H1 (cell line): Measurements from ENCODE around the gene CTH.

Experiments
- CHD2 ChIP-seq: IDR thresholded peaks from 2 replicates; pipeline ENCODE4 v1.6.1; 2012; ENCODE audit warnings: low read length, improper control_type of control experiment
- EP300 ChIP-seq, 2 experiments: IDR thresholded peaks; 1 replicate in 1 of 2; 2 replicates in 1 of 2; pipeline ENCODE4 v1.6.1; 2011 to 2012; ENCODE audit warnings: low read depth in 2 of 2, low read length in 2 of 2, mild to moderate bottlenecking in 2 of 2, borderline replicate concordance in 1 of 2, inconsistent platforms in 1 of 2, moderate library complexity in 1 of 2
- JUN ChIP-seq: IDR thresholded peaks from 2 replicates; pipeline ENCODE4 v1.6.1; 2011; ENCODE audit warnings: low read depth, mild to moderate bottlenecking, improper control_type of control experiment, low read length
- JUND ChIP-seq: IDR thresholded peaks from 2 replicates; pipeline ENCODE4 v1.6.1; 2011; ENCODE audit warnings: mild to moderate bottlenecking, improper control_type of control experiment, low read length
- MAFK ChIP-seq: IDR thresholded peaks from 2 replicates; pipeline ENCODE4 v1.6.1; 2012; ENCODE audit warnings: low read depth, mild to moderate bottlenecking, improper control_type of control experiment, low read length
- POLR2A ChIP-seq, 2 experiments: IDR thresholded peaks; 1 replicate in 1 of 2; 2 replicates in 1 of 2; pipeline ENCODE4 v1.6.1; 2011; ENCODE audit warnings: low read depth in 2 of 2, low read length in 2 of 2, mild to moderate bottlenecking in 2 of 2; ENCODE audit errors: control extremely low read depth in 1 of 2
- SIN3A ChIP-seq, 2 experiments: IDR thresholded peaks in 1 of 2; conservative IDR thresholded peaks in 1 of 2; 2 replicates each; pipeline ENCODE4 v1.6.1; 2011 to 2012; ENCODE audit warnings: low read length in 2 of 2, improper control_type of control experiment in 1 of 2, low read depth in 1 of 2, mild to moderate bottlenecking in 1 of 2
- YY1 ChIP-seq: IDR thresholded peaks from 2 replicates; pipeline ENCODE4 v1.6.1; 2011; ENCODE audit warnings: low read depth, mild to moderate bottlenecking, low read length
- TF ChIP-seq, protein P1 (sequence below), 3 experiments: IDR thresholded peaks; 1 replicate in 2 of 3; 2 replicates in 1 of 3; pipeline versions ENCODE4 v1.5.1 to v1.6.1; 2011; ENCODE audit warnings: low read length in 3 of 3, mild to moderate bottlenecking in 3 of 3, inconsistent platforms in 2 of 3, low read depth in 1 of 3, moderate library complexity in 1 of 3; ENCODE audit not compliant: insufficient read depth in 1 of 3; ENCODE audit errors: control extremely low read depth in 1 of 3
- TF ChIP-seq, protein P2 (sequence below): IDR thresholded peaks from 2 replicates; pipeline ENCODE4 v1.6.1; 2011; ENCODE audit warnings: low read length, improper control_type of control experiment

DNA sequence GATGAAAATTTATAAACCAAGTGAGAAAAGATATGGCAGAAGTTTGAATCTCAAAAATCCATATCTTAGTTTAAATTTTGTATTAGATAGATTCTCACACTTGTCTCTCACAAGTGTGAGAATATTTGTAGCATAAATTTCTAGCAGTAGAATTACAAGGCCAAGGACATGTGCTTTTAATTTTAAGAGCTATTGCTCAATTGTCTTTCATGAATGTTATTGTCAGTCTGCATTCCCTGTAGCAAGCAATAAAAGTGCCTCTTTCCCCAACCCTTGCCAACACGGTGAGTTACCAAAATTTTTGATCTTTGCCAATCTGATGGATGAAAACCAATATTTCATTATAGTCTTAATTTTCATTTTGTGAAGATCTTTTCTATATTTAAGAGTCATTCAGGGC lies 64.0 kb downstream of the CTH start:
- TF ChIP-seq POLR2A (IDR thresholded peaks at IDR 0.05; ENCODE audit: control extremely low read depth in 1 of 2, low read depth in 2 of 2, low read length in 2 of 2) (no peak), JUND (no peak), MAFK (no peak), CHD2 (no peak), EP300 (IDR thresholded peaks at IDR 0.05; ENCODE audit: borderline replicate concordance in 1 of 2, low read depth in 2 of 2, low read length in 2 of 2) (no peak), SIN3A (conservative IDR thresholded peaks at IDR 0.05 in 1 of 2, IDR thresholded peaks at IDR 0.05 in 1 of 2; ENCODE audit: low read depth in 1 of 2, low read length in 2 of 2) (no peak), JUN (no peak), YY1 (no peak)
- TF ChIP-seq, protein P1, sequence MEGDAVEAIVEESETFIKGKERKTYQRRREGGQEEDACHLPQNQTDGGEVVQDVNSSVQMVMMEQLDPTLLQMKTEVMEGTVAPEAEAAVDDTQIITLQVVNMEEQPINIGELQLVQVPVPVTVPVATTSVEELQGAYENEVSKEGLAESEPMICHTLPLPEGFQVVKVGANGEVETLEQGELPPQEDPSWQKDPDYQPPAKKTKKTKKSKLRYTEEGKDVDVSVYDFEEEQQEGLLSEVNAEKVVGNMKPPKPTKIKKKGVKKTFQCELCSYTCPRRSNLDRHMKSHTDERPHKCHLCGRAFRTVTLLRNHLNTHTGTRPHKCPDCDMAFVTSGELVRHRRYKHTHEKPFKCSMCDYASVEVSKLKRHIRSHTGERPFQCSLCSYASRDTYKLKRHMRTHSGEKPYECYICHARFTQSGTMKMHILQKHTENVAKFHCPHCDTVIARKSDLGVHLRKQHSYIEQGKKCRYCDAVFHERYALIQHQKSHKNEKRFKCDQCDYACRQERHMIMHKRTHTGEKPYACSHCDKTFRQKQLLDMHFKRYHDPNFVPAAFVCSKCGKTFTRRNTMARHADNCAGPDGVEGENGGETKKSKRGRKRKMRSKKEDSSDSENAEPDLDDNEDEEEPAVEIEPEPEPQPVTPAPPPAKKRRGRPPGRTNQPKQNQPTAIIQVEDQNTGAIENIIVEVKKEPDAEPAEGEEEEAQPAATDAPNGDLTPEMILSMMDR (IDR thresholded peaks at IDR 0.05; ENCODE audit: control extremely low read depth in 1 of 3, insufficient read depth in 1 of 3, low read depth in 1 of 3, low read length in 3 of 3) = no peak
- TF ChIP-seq, protein P2, sequence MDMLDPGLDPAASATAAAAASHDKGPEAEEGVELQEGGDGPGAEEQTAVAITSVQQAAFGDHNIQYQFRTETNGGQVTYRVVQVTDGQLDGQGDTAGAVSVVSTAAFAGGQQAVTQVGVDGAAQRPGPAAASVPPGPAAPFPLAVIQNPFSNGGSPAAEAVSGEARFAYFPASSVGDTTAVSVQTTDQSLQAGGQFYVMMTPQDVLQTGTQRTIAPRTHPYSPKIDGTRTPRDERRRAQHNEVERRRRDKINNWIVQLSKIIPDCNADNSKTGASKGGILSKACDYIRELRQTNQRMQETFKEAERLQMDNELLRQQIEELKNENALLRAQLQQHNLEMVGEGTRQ = no peak
